ENCODE measurements around the gene GFRA4. TPM values are rescaled to one million over a fixed set of nuclear protein-coding genes. Genes with fewer than 3 reads are reported as not detected.

GFRA4 gene
- polyA plus RNA-seq, 2 donors = not detected

GRCh38 chr20:3705491-3705969 lies 42.3 kb upstream of the GFRA4 start:
- no peaks in the 10 kb centered on the region for H3K9me3 ChIP-seq (ENCODE audit: control insufficient read depth in 2 of 2, insufficient read depth in 1 of 2, low read depth in 1 of 2, low read length in 1 of 2)
- H3K4me3 ChIP-seq (ENCODE audit: low read depth in 1 of 2, low read length in 2 of 2) = no peak overlapping the region
- no peak overlapping the region for H3K27ac ChIP-seq (ENCODE audit: low read depth in 2 of 2, low read length in 1 of 2)
- WGBS, 2 donors = 86 to 89% methylated on average over 14 of the region's 14 CpGs
- H3K36me3 ChIP-seq (ENCODE audit: control insufficient read depth in 2 of 2, insufficient read depth in 2 of 2, low read length in 1 of 2) = no peaks in the 10 kb centered on the region
- no peaks in the 10 kb centered on the region for H3K27me3 ChIP-seq (ENCODE audit: control insufficient read depth in 1 of 2, insufficient read depth in 2 of 2, low read length in 2 of 2)
- H3K4me1 ChIP-seq (ENCODE audit: control insufficient read depth in 2 of 2, insufficient read depth in 2 of 2, low read length in 1 of 2) = no peaks in the 10 kb centered on the region

- Histone ChIP-seq H3K36me3 (ENCODE audit: control insufficient read depth in 2 of 2, insufficient read depth in 2 of 2, low read length in 1 of 2) (no peaks in the 10 kb centered on the region), H3K4me3 (ENCODE audit: low read depth in 1 of 2, low read length in 2 of 2) (no peak overlapping the region), H3K4me1 (ENCODE audit: control insufficient read depth in 2 of 2, insufficient read depth in 2 of 2, low read length in 1 of 2) (no peaks in the 10 kb centered on the region), H3K9me3 (ENCODE audit: control insufficient read depth in 2 of 2, insufficient read depth in 1 of 2, low read depth in 1 of 2, low read length in 1 of 2) (no peaks in the 10 kb centered on the region), H3K27me3 (ENCODE audit: control insufficient read depth in 1 of 2, insufficient read depth in 2 of 2, low read length in 2 of 2) (no peaks in the 10 kb centered on the region), H3K27ac (ENCODE audit: low read depth in 2 of 2, low read length in 1 of 2) (no peak overlapping the region)
- WGBS, 2 donors = 71 to 79% methylated on average over 5 of the region's 5 CpGs
Measured at GRCh38 chr20:3704087-3704486, 40.9 kb upstream of the GFRA4 start.

GRCh38 chr20:3702611-3703391 lies 39.6 kb upstream of the GFRA4 start:
- Histone ChIP-seq H3K27me3 (ENCODE audit: control insufficient read depth in 1 of 2, insufficient read depth in 2 of 2, low read length in 2 of 2) (no peaks in the 10 kb centered on the region), H3K9me3 (ENCODE audit: control insufficient read depth in 2 of 2, insufficient read depth in 1 of 2, low read depth in 1 of 2, low read length in 1 of 2) (no peaks in the 10 kb centered on the region), H3K27ac (ENCODE audit: low read depth in 2 of 2, low read length in 1 of 2) (no peak overlapping the region), H3K36me3 (ENCODE audit: control insufficient read depth in 2 of 2, insufficient read depth in 2 of 2, low read length in 1 of 2) (no peaks in the 10 kb centered on the region), H3K4me3 (ENCODE audit: low read depth in 1 of 2, low read length in 2 of 2) (no peak overlapping the region), H3K4me1 (ENCODE audit: control insufficient read depth in 2 of 2, insufficient read depth in 2 of 2, low read length in 1 of 2) (peaks cover 0 to 4% of the 10 kb centered on the region in 2 donors)
- 93 to 94% methylated on average over 11 of the region's 11 CpGs for WGBS, 2 donors

GRCh38 chr20:3701061-3701998 lies 38.1 kb upstream of the GFRA4 start:
- Histone ChIP-seq H3K4me1 (ENCODE audit: control insufficient read depth in 2 of 2, insufficient read depth in 2 of 2, low read length in 1 of 2) (peaks cover 0 to 4% of the 10 kb centered on the region in 2 donors), H3K36me3 (ENCODE audit: control insufficient read depth in 2 of 2, insufficient read depth in 2 of 2, low read length in 1 of 2) (no peaks in the 10 kb centered on the region), H3K27me3 (ENCODE audit: control insufficient read depth in 1 of 2, insufficient read depth in 2 of 2, low read length in 2 of 2) (no peaks in the 10 kb centered on the region), H3K9me3 (ENCODE audit: control insufficient read depth in 2 of 2, insufficient read depth in 1 of 2, low read depth in 1 of 2, low read length in 1 of 2) (peaks cover 3 to 5% of the 10 kb centered on the region in 2 donors), H3K27ac (ENCODE audit: low read depth in 2 of 2, low read length in 1 of 2) (no peak overlapping the region), H3K4me3 (ENCODE audit: low read depth in 1 of 2, low read length in 2 of 2) (no peak overlapping the region)
- 82 to 91% methylated on average over 13 of the region's 13 CpGs for WGBS, 2 donors

- Histone ChIP-seq H3K36me3 (ENCODE audit: control insufficient read depth in 2 of 2, insufficient read depth in 2 of 2, low read length in 1 of 2) (no peaks in the 10 kb centered on the region), H3K27ac (ENCODE audit: low read depth in 2 of 2, low read length in 1 of 2) (no peak overlapping the region), H3K27me3 (ENCODE audit: control insufficient read depth in 1 of 2, insufficient read depth in 2 of 2, low read length in 2 of 2) (no peaks in the 10 kb centered on the region), H3K4me1 (ENCODE audit: control insufficient read depth in 2 of 2, insufficient read depth in 2 of 2, low read length in 1 of 2) (peaks cover 0 to 4% of the 10 kb centered on the region in 2 donors), H3K4me3 (ENCODE audit: low read depth in 1 of 2, low read length in 2 of 2) (no peak overlapping the region), H3K9me3 (ENCODE audit: control insufficient read depth in 2 of 2, insufficient read depth in 1 of 2, low read depth in 1 of 2, low read length in 1 of 2) (peaks cover 3 to 6% of the 10 kb centered on the region in 2 donors)
- WGBS, 2 donors = 89 to 92% methylated on average over 15 to 16 of the region's 16 CpGs
Measured at GRCh38 chr20:3699037-3699436, 35.8 kb upstream of the GFRA4 start.

- Histone ChIP-seq H3K9me3 (ENCODE audit: control insufficient read depth in 2 of 2, insufficient read depth in 1 of 2, low read depth in 1 of 2, low read length in 1 of 2) (peaks cover 3 to 6% of the 10 kb centered on the region in 2 donors), H3K27ac (ENCODE audit: low read depth in 2 of 2, low read length in 1 of 2) (no peak overlapping the region), H3K4me3 (ENCODE audit: low read depth in 1 of 2, low read length in 2 of 2) (no peak overlapping the region), H3K36me3 (ENCODE audit: control insufficient read depth in 2 of 2, insufficient read depth in 2 of 2, low read length in 1 of 2) (no peaks in the 10 kb centered on the region), H3K27me3 (ENCODE audit: control insufficient read depth in 1 of 2, insufficient read depth in 2 of 2, low read length in 2 of 2) (no peaks in the 10 kb centered on the region), H3K4me1 (ENCODE audit: control insufficient read depth in 2 of 2, insufficient read depth in 2 of 2, low read length in 1 of 2) (peaks cover 0 to 4% of the 10 kb centered on the region in 2 donors)
- 75 to 76% methylated on average over 6 of the region's 6 CpGs for WGBS, 2 donors
Measured at GRCh38 chr20:3698591-3699001, 35.4 kb upstream of the GFRA4 start.

GRCh38 chr20:3697588-3698305 lies 34.5 kb upstream of the GFRA4 start:
- Histone ChIP-seq H3K9me3 (ENCODE audit: control insufficient read depth in 2 of 2, insufficient read depth in 1 of 2, low read depth in 1 of 2, low read length in 1 of 2) (peaks cover 3 to 6% of the 10 kb centered on the region in 2 donors), H3K27me3 (ENCODE audit: control insufficient read depth in 1 of 2, insufficient read depth in 2 of 2, low read length in 2 of 2) (no peaks in the 10 kb centered on the region), H3K27ac (ENCODE audit: low read depth in 2 of 2, low read length in 1 of 2) (no peak overlapping the region), H3K4me1 (ENCODE audit: control insufficient read depth in 2 of 2, insufficient read depth in 2 of 2, low read length in 1 of 2) (peaks cover 0 to 4% of the 10 kb centered on the region in 2 donors), H3K4me3 (ENCODE audit: low read depth in 1 of 2, low read length in 2 of 2) (no peak overlapping the region), H3K36me3 (ENCODE audit: control insufficient read depth in 2 of 2, insufficient read depth in 2 of 2, low read length in 1 of 2) (no peaks in the 10 kb centered on the region)
- WGBS, 2 donors = 76 to 79% methylated on average over 18 of the region's 18 CpGs

- WGBS, 2 donors = 82 to 87% methylated on average over 15 of the region's 15 CpGs
- Histone ChIP-seq H3K4me3 (ENCODE audit: low read depth in 1 of 2, low read length in 2 of 2) (no peak overlapping the region), H3K27ac (ENCODE audit: low read depth in 2 of 2, low read length in 1 of 2) (no peak overlapping the region), H3K36me3 (ENCODE audit: control insufficient read depth in 2 of 2, insufficient read depth in 2 of 2, low read length in 1 of 2) (no peaks in the 10 kb centered on the region), H3K9me3 (ENCODE audit: control insufficient read depth in 2 of 2, insufficient read depth in 1 of 2, low read depth in 1 of 2, low read length in 1 of 2) (peaks cover 3 to 6% of the 10 kb centered on the region in 2 donors), H3K4me1 (ENCODE audit: control insufficient read depth in 2 of 2, insufficient read depth in 2 of 2, low read length in 1 of 2) (peaks cover 0 to 4% of the 10 kb centered on the region in 2 donors), H3K27me3 (ENCODE audit: control insufficient read depth in 1 of 2, insufficient read depth in 2 of 2, low read length in 2 of 2) (no peaks in the 10 kb centered on the region)
Measured at GRCh38 chr20:3696745-3697587, 33.8 kb upstream of the GFRA4 start.

All from esophagus (tissue), 2 donors.